Transverse colon (tissue), 3 donors: ENCODE measurements around the gene PLXDC2.

Source experiments
- CTCF ChIP-seq, 5 experiments: fragments of 200-600 bp in 3 of 5; fragments of 450-650 bp in 2 of 5; sonication (generic) in 3 of 5; IDR thresholded peaks; 1 replicate in 2 of 5; 2 replicates in 3 of 5; pipeline ENCODE4 v1.5.1; 2016 to 2017; ENCODE audit warnings: antibody characterized with exemption in 5 of 5, inconsistent platforms in 3 of 5, mild to moderate bottlenecking in 2 of 5, moderate library complexity in 1 of 5
- POLR2A ChIP-seq: fragments of 450-650 bp; IDR thresholded peaks from one replicate; pipeline ENCODE4 v1.6.1; 2016; ENCODE audit warnings: antibody characterized with exemption, mild to moderate bottlenecking, moderate library complexity

DNA sequence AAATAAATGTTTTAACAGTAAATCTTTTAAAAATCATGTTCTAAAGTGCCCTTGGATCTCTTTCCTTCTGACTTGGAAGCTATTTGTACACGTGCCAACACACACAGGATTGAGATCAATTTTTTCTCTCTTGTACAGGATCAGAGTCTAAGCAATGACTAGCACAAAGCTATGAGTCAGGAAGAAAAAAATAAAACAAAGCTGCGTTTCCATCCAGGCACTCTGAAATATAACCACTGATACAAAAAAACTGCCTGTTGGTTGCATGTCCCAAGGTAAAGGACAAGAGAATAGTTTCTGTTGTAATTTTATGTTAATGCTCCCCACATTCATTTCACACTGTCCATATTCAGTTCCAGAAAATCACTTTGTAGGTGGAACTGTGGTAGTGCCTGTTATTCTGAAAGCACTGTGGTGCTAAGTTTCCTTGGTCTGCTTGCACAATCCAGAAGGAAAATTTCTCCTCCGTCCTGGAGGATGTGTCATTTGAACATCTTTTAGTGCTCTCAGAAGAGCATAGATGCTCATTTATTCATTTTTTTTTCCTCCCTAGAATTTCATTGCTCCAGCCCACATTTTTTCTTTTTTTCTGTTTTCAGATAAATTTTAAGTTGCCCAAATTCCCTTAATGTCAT, 113.4 kb downstream of the PLXDC2 start:
- TF ChIP-seq POLR2A (no peak), CTCF (IDR thresholded peaks at IDR 0.05) (no peak)
